Neural progenitor cell (in vitro differentiated cells): ENCODE data around the gene RANBP2. TPM values are rescaled to one million over a fixed set of nuclear protein-coding genes. Genes with fewer than 3 reads are reported as not detected.

Experiments
- DNase-seq: peaks from one replicate; pipeline ENCODE4 v3.0.0-alpha.2; 2016; ENCODE audit warnings: low spot score
- H2AFZ ChIP-seq: fragments of 200-600 bp; sonication (generic); replicated peaks from 2 replicates; pipeline ENCODE4 v1.6.1; 2016; ENCODE audit warnings: antibody characterized with exemption
- H3F3A ChIP-seq: fragments of 200-600 bp; sonication (generic); 2 replicates; pipeline ENCODE4 v1.6.1; 2016; ENCODE audit warnings: antibody characterized with exemption, low read depth
- H3K27ac ChIP-seq: fragments of 200-600 bp; sonication (generic); 2 replicates; pipeline ENCODE4 v1.5.1; 2016; ENCODE audit warnings: mild to moderate bottlenecking
- H3K27me3 ChIP-seq: fragments of 200-600 bp; sonication (generic); 2 replicates; pipeline ENCODE4 v1.6.1; 2016; ENCODE audit warnings: mild to moderate bottlenecking, moderate library complexity
- H3K36me3 ChIP-seq: fragments of 200-600 bp; sonication (generic); 2 replicates; pipeline ENCODE4 v1.5.1; 2016
- H3K4me1 ChIP-seq: fragments of 200-600 bp; sonication (generic); 2 replicates; pipeline ENCODE4 v1.6.1; 2016; ENCODE audit warnings: mixed run types
- H3K4me2 ChIP-seq: fragments of 200-600 bp; sonication (generic); 2 replicates; pipeline ENCODE4 v1.6.1; 2016
- H3K4me3 ChIP-seq: fragments of 200-600 bp; sonication (generic); 2 replicates; pipeline ENCODE4 v1.5.1; 2016
- H3K79me2 ChIP-seq: fragments of 200-600 bp; sonication (generic); 2 replicates; pipeline ENCODE4 v1.6.1; 2016; ENCODE audit warnings: low read depth
- H3K9ac ChIP-seq: fragments of 200-600 bp; sonication (generic); 2 replicates; pipeline ENCODE4 v1.6.1; 2016
- H3K9me3 ChIP-seq: fragments of 200-600 bp; sonication (generic); 2 replicates; pipeline ENCODE4 v1.5.1; 2016; ENCODE audit warnings: low read depth
- H4K20me1 ChIP-seq: fragments of 200-600 bp; sonication (generic); 2 replicates; pipeline ENCODE4 v1.6.1; 2016; ENCODE audit warnings: low read depth
- H3K27ac Mint-ChIP-seq: 3 replicates; pipeline ENCODE4 v1.8.0; 2021; ENCODE audit warnings: mixed read lengths
- H3K27me3 Mint-ChIP-seq: 2 replicates; pipeline ENCODE4 v1.8.0; 2022; ENCODE audit warnings: low read depth, mild to moderate bottlenecking, inconsistent platforms, moderate library complexity, mixed read lengths; ENCODE audit not compliant: insufficient read depth
- H3K36me3 Mint-ChIP-seq: 3 replicates; pipeline ENCODE4 v1.8.0; 2021; ENCODE audit warnings: mixed read lengths
- H3K4me1 Mint-ChIP-seq: 3 replicates; pipeline ENCODE4 v1.8.0; 2021; ENCODE audit warnings: mixed read lengths
- H3K4me3 Mint-ChIP-seq: 3 replicates; pipeline ENCODE4 v1.8.0; 2021; ENCODE audit warnings: mild to moderate bottlenecking, moderate library complexity, mixed read lengths
- H3K9me3 Mint-ChIP-seq: 3 replicates; pipeline ENCODE4 v1.8.0; 2020; ENCODE audit warnings: mixed read lengths
- CTCF ChIP-seq: fragments of 200-600 bp; sonication (generic); IDR thresholded peaks from 2 replicates; pipeline ENCODE4 v1.5.1; 2017; ENCODE audit warnings: antibody characterized with exemption, mild to moderate bottlenecking
- EZH2 ChIP-seq: fragments of 200-600 bp; sonication (generic); IDR thresholded peaks from 2 replicates; pipeline ENCODE4 v1.6.1; 2017; ENCODE audit warnings: antibody characterized with exemption, mild to moderate bottlenecking, moderate library complexity
- EZH2phosphoT487 ChIP-seq: fragments of 200-600 bp; sonication (generic); IDR thresholded peaks from 2 replicates; pipeline ENCODE4 v1.6.1; 2017; ENCODE audit warnings: antibody characterized with exemption
- total RNA-seq: library from RNA; depleted of rRNA; stranded (reverse); fragments of >200 nt; gene quantifications from 2 replicates; pipeline ENCODE4 v1.2.3, GENCODE V29; 2015; ENCODE audit warnings: low replicate concordance

RANBP2 gene
- total RNA-seq, 1 donor from 2014 or later, result 109 TPM

GRCh38 chr2:108824316-108825070 lies 105.2 kb downstream of the RANBP2 start:
- DNase-seq, result no peak
- H3F3A ChIP-seq, result no peaks in the 10 kb centered on the region
- peaks cover 18% of the 10 kb centered on the region for H3K36me3 ChIP-seq
- Mint-ChIP-seq H3K27ac (no peak overlapping the region), H3K4me1 (no peaks in the 10 kb centered on the region), H3K4me3 (no peak overlapping the region), H3K36me3 (peaks cover 55% of the 10 kb centered on the region), H3K27me3 (no peaks in the 10 kb centered on the region), H3K9me3 (peaks cover 11% of the 10 kb centered on the region)
- H3K79me2 ChIP-seq, result no peaks in the 10 kb centered on the region
- no peak overlapping the region for H3K9ac ChIP-seq
- H4K20me1 ChIP-seq, result no peaks in the 10 kb centered on the region
- H3K4me2 ChIP-seq, result no peak overlapping the region
- TF ChIP-seq EZH2 (no peak), EZH2phosphoT487 (no peak), CTCF (no peak)
- no peak overlapping the region for H3K27ac ChIP-seq
- H3K27me3 ChIP-seq, result no peaks in the 10 kb centered on the region
- no peak overlapping the region for H3K4me3 ChIP-seq
- no peaks in the 10 kb centered on the region for H3K4me1 ChIP-seq
- H3K9me3 ChIP-seq, result no peaks in the 10 kb centered on the region
- no peak overlapping the region for H2AFZ ChIP-seq

- no peak overlapping the region for H3K4me2 ChIP-seq
- H3K9me3 ChIP-seq, result no peaks in the 10 kb centered on the region
- Mint-ChIP-seq H3K4me3 (no peak overlapping the region), H3K36me3 (peaks cover 50% of the 10 kb centered on the region), H3K27me3 (no peaks in the 10 kb centered on the region), H3K4me1 (no peaks in the 10 kb centered on the region), H3K9me3 (peaks cover 4% of the 10 kb centered on the region), H3K27ac (no peak overlapping the region)
- DNase-seq, result no peak
- no peaks in the 10 kb centered on the region for H4K20me1 ChIP-seq
- H3K79me2 ChIP-seq, result no peaks in the 10 kb centered on the region
- H3K27ac ChIP-seq, result no peak overlapping the region
- no peaks in the 10 kb centered on the region for H3K27me3 ChIP-seq
- no peak overlapping the region for H3K9ac ChIP-seq
- no peak overlapping the region for H2AFZ ChIP-seq
- peaks cover 10% of the 10 kb centered on the region for H3K36me3 ChIP-seq
- H3K4me3 ChIP-seq, result no peak overlapping the region
- no peak for TF ChIP-seq CTCF
- no peak for TF ChIP-seq EZH2
- no peak for TF ChIP-seq EZH2phosphoT487
- no peaks in the 10 kb centered on the region for H3F3A ChIP-seq
- no peaks in the 10 kb centered on the region for H3K4me1 ChIP-seq
Measured at GRCh38 chr2:108825254-108825653, 106.0 kb downstream of the RANBP2 start.

GRCh38 chr2:108825736-108826135 lies 106.5 kb downstream of the RANBP2 start:
- no peaks in the 10 kb centered on the region for H3K9me3 Mint-ChIP-seq
- H3K4me1 Mint-ChIP-seq, result no peaks in the 10 kb centered on the region
- no peaks in the 10 kb centered on the region for H3K9me3 ChIP-seq
- H4K20me1 ChIP-seq, result no peaks in the 10 kb centered on the region
- H3F3A ChIP-seq, result no peaks in the 10 kb centered on the region
- H3K27me3 ChIP-seq, result no peaks in the 10 kb centered on the region
- no peak overlapping the region for H3K27ac Mint-ChIP-seq
- no peaks in the 10 kb centered on the region for H3K4me1 ChIP-seq
- TF ChIP-seq EZH2 (no peak), CTCF (no peak), EZH2phosphoT487 (no peak)
- no peaks in the 10 kb centered on the region for H3K27me3 Mint-ChIP-seq
- no peaks in the 10 kb centered on the region for H3K79me2 ChIP-seq
- H3K4me2 ChIP-seq, result no peak overlapping the region
- no peak for DNase-seq
- no peak overlapping the region for H3K4me3 ChIP-seq
- no peak overlapping the region for H3K27ac ChIP-seq
- no peak overlapping the region for H3K4me3 Mint-ChIP-seq
- peaks cover 10% of the 10 kb centered on the region for H3K36me3 ChIP-seq
- H3K9ac ChIP-seq, result no peak overlapping the region
- peaks cover 46% of the 10 kb centered on the region for H3K36me3 Mint-ChIP-seq
- H2AFZ ChIP-seq, result no peak overlapping the region
